GM12892 (cell line): ENCODE results near the gene HAO2.

Experiments
- POLR2A ChIP-seq: IDR thresholded peaks from 2 replicates; pipeline ENCODE4 v1.6.1; 2011; ENCODE audit warnings: low read depth, low read length, control low read depth
- POLR2AphosphoS5 ChIP-seq: IDR thresholded peaks from 2 replicates; pipeline ENCODE4 v1.6.1; 2011; ENCODE audit warnings: low read depth, low read length, control low read depth
- TAF1 ChIP-seq: IDR thresholded peaks from 2 replicates; pipeline ENCODE4 v1.6.1; 2011; ENCODE audit warnings: low read depth, mild to moderate bottlenecking, control low read depth, low read length, borderline replicate concordance

GRCh38 chr1:119419109-119419508 is 50.5 kb downstream of the HAO2 start:
- TF ChIP-seq TAF1 (no peak), POLR2A (no peak), POLR2AphosphoS5 (no peak)
